ENCODE data around the gene SMYD3.

- TF ChIP-seq CTCF (IDR thresholded peaks at IDR 0.05) (no peak), POLR2A (IDR thresholded peaks at IDR 0.05) (no peak)
These were observed 438.9 kb downstream of the SMYD3 start for GRCh38 chr1:246068217-246068512.
